B cell (primary cell): ENCODE results near the gene POLRMT. TPM values are rescaled to one million over a fixed set of nuclear protein-coding genes. Genes with fewer than 3 reads are reported as not detected.

Experiments
- ATAC-seq: fragments of 200-7000 bp; cut with Tn5 transposase; one replicate; pipeline ENCODE4 v1.10.0; 2021; ENCODE audit warnings: low read depth, mild to moderate bottlenecking, moderate number of reproducible peaks, moderate library complexity
- CTCF ChIA-PET: fragments of 350-600 bp; sonication (Branson Sonifier 250); formaldehyde crosslinking; loops from one replicate; lab custom pipeline; 2021; ENCODE audit warnings: antibody characterized with exemption, inconsistent platforms; lab: Charles Lee
- POLR2A ChIA-PET: fragments of 350-600 bp; sonication (Branson Sonifier 250); formaldehyde crosslinking; loops from one replicate; lab custom pipeline; 2021; ENCODE audit warnings: antibody characterized with exemption; lab: Charles Lee
- DNase-seq: peaks from one replicate; pipeline ENCODE4 v3.0.0; 2013
- H2AFZ ChIP-seq: 2 replicates; pipeline ENCODE4 v1.6.1; 2012; ENCODE audit warnings: mild to moderate bottlenecking, low read depth, low read length; ENCODE audit not compliant: insufficient read depth, poor library complexity, severe bottlenecking
- H3K27ac ChIP-seq, 2 donors: 1 replicate in 1 of 2; 2 replicates in 1 of 2; pipeline ENCODE4 v1.5.1; 2012 to 2013; ENCODE audit warnings: low read length in 2 of 2, mild to moderate bottlenecking in 2 of 2, moderate library complexity in 1 of 2
- H3K27me3 ChIP-seq, 4 experiments: fragments of 200-600 bp in 1 of 4; sonication (generic) in 1 of 4; replicated peaks in 1 of 4; 1 replicate in 2 of 4; 2 replicates in 2 of 4; pipeline versions ENCODE4 v1.6.1 to v1.7.0; 2013 to 2016; ENCODE audit warnings: low read length in 3 of 4, mild to moderate bottlenecking in 2 of 4, mixed read lengths in 1 of 4, moderate library complexity in 1 of 4; ENCODE audit not compliant: insufficient read depth in 4 of 4, control insufficient read depth in 3 of 4; ENCODE audit errors: control extremely low read depth in 1 of 4
- H3K36me3 ChIP-seq, 2 experiments: replicated peaks in 1 of 2; 1 replicate in 1 of 2; 2 replicates in 1 of 2; pipeline versions ENCODE4 v1.6.1 to v1.7.1; 2013; ENCODE audit warnings: low read length in 1 of 2; ENCODE audit not compliant: insufficient read depth in 2 of 2, control insufficient read depth in 1 of 2; ENCODE audit errors: control extremely low read depth in 1 of 2, extremely low read depth in 1 of 2
- H3K4me1 ChIP-seq, 2 donors: fragments of 200-600 bp in 1 of 2; sonication (generic) in 1 of 2; 1 replicate in 1 of 2; 2 replicates in 1 of 2; pipeline versions ENCODE4 v1.5.1 to v1.6.1; 2013 to 2017; ENCODE audit warnings: low read length in 2 of 2; ENCODE audit not compliant: control insufficient read depth in 2 of 2, insufficient read depth in 2 of 2
- H3K4me2 ChIP-seq: replicated peaks from 2 replicates; pipeline ENCODE3; 2012; ENCODE audit warnings: mild to moderate bottlenecking, low read depth, low read length; ENCODE audit not compliant: poor library complexity, severe bottlenecking
- H3K4me3 ChIP-seq, 5 experiments: fragments of 200-600 bp in 1 of 5; sonication (generic) in 1 of 5; 1 replicate in 3 of 5; 2 replicates in 2 of 5; pipeline versions ENCODE4 v1.5.1 to v1.7.0; 2011 to 2016; ENCODE audit warnings: low read length in 4 of 5, mild to moderate bottlenecking in 4 of 5, low read depth in 2 of 5, control low read depth in 1 of 5, moderate library complexity in 1 of 5; ENCODE audit not compliant: insufficient read depth in 1 of 5; ENCODE audit errors: control extremely low read depth in 1 of 5, extremely low read depth in 1 of 5
- H3K79me2 ChIP-seq: fragments of 200-600 bp; sonication (generic); one replicate; pipeline ENCODE4 v1.6.0; 2016; ENCODE audit warnings: low read length; ENCODE audit not compliant: control insufficient read depth, insufficient read depth
- H3K9ac ChIP-seq: fragments of 200-600 bp; sonication (generic); 2 replicates; pipeline ENCODE4 v1.6.1; 2017; ENCODE audit warnings: mild to moderate bottlenecking, low read length, moderate library complexity
- H3K9me3 ChIP-seq, 3 donors: one replicate each; pipeline versions ENCODE4 v1.6.1 to v1.7.1; 2013; ENCODE audit warnings: low read length in 2 of 3; ENCODE audit not compliant: control insufficient read depth in 2 of 3, insufficient read depth in 1 of 3; ENCODE audit errors: control extremely low read depth in 1 of 3
- H4K20me1 ChIP-seq: 2 replicates; pipeline ENCODE4 v1.6.0; 2012; ENCODE audit warnings: mild to moderate bottlenecking, low read length; ENCODE audit not compliant: insufficient read depth, control insufficient read depth, poor library complexity, severe bottlenecking
- H3K27ac Mint-ChIP-seq: one replicate; pipeline ENCODE4 v1.8.0; 2021; ENCODE audit warnings: mixed read lengths
- H3K27me3 Mint-ChIP-seq: one replicate; pipeline ENCODE4 v1.8.0; 2021; ENCODE audit warnings: mixed read lengths
- H3K4me1 Mint-ChIP-seq: one replicate; pipeline ENCODE4 v1.8.0; 2021; ENCODE audit warnings: mixed read lengths
- H3K4me3 Mint-ChIP-seq: one replicate; pipeline ENCODE4 v1.8.0; 2021; ENCODE audit warnings: mixed read lengths
- H3K9me3 Mint-ChIP-seq: one replicate; pipeline ENCODE4 v1.8.0; 2022; ENCODE audit warnings: mixed read lengths; ENCODE audit not compliant: insufficient read depth
- EZH2 ChIP-seq: IDR thresholded peaks from 2 replicates; pipeline ENCODE4 v1.6.1; 2012; ENCODE audit warnings: borderline replicate concordance, low read depth, mild to moderate bottlenecking, moderate library complexity, low read length; ENCODE audit not compliant: insufficient read depth, poor library complexity, severe bottlenecking
- WGBS: methylation state at CpG from one replicate; pipeline ENCODE4 v1.1.5; 2013; ENCODE audit warnings: missing lambda C conversion rate; ENCODE audit not compliant: insufficient coverage; 5-methylcytosine and 5-hydroxymethylcytosine counted together
- intact Hi-C: fragments of 100-400 bp; cut with micrococcal nuclease; formaldehyde crosslinking; loops from one replicate; pipeline ENCODE4 v1.10.0; 2022
- polyA plus RNA-seq: library from polyadenylated mRNA; depleted of rRNA; stranded (reverse); fragments of >200 nt; gene quantifications from 2 replicates; pipeline ENCODE4 v1.2.3, GENCODE V29; 2012
- total RNA-seq, 2 donors: library from RNA; stranded (reverse); fragments of 120-200 nt in 1 of 2; gene quantifications; 1 replicate in 1 of 2; 2 replicates in 1 of 2; pipeline versions ENCODE4 v1.2.3 to v1.2.4, GENCODE V29; 2013 to 2022
- TF ChIP-seq, protein P1 (sequence below): fragments of 200-600 bp; IDR thresholded peaks from one replicate; pipeline ENCODE4 v1.8.0; 2022; ENCODE audit warnings: antibody characterized with exemption, mild to moderate bottlenecking

Gene POLRMT
- total and polyA plus RNA-seq, 2 donors (not counting 1 experiment from before 2014, with no cell fraction given) = 77.8 to 98.0 TPM

DNA sequence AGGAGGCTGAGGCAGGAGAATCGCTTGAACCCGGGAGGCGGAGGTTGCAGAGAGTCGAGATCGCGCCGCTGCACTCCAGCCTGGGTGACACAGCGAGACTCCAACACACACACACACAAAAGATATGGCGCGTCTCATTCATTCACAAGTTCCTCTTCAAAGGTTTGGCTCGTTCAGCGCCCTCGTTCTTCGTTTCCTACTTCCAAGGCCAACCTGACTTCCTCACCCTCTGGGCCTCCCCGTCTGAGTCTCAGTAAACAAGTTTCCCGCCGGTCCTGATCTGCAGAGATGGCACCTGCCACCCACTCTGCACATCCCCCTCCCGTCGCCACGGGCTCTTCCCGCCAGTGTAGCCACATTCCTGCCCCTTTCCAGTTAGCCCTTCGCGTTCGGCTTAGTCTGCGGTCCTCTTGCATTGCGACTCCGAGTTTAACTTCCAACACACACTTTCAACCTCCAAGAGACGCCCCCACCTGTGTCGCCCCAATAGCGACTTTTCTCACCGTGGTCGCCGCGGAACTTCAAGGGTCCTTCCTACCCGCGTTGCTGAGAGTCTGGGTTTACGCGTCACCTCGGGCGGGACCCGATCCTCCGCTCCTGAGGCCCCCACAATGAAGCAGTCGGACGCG, 62.3 kb downstream of the POLRMT start:
- no peaks in the 10 kb centered on the region for H3K27me3 Mint-ChIP-seq
- Histone ChIP-seq H3K4me1 (peaks cover 19 to 33% of the 10 kb centered on the region in 2 donors), H2AFZ (peak overlapping the region; percentile 78), H3K9ac (peak overlapping the region; percentile 87), H3K27ac (peak overlapping the region; percentile 85 to 89), H3K27me3 (no peaks in the 10 kb centered on the region), H3K4me2 (peak overlapping the region; percentile 96), H3K9me3 (peaks cover 0 to 2% (median 0%) of the 10 kb centered on the region in 3 donors), H3K36me3 (no peaks in the 10 kb centered on the region), H3K4me3 (peak overlapping the region; percentile 61 to 89 (median 77)), H4K20me1 (peaks cover 30% of the 10 kb centered on the region), H3K79me2 (peaks cover 36% of the 10 kb centered on the region)
- WGBS = under 1% methylated on average over 45 of the region's 45 CpGs
- CTCF ChIA-PET = no interaction called here
- TF ChIP-seq EZH2 = no peak
- TF ChIP-seq, protein P1, sequence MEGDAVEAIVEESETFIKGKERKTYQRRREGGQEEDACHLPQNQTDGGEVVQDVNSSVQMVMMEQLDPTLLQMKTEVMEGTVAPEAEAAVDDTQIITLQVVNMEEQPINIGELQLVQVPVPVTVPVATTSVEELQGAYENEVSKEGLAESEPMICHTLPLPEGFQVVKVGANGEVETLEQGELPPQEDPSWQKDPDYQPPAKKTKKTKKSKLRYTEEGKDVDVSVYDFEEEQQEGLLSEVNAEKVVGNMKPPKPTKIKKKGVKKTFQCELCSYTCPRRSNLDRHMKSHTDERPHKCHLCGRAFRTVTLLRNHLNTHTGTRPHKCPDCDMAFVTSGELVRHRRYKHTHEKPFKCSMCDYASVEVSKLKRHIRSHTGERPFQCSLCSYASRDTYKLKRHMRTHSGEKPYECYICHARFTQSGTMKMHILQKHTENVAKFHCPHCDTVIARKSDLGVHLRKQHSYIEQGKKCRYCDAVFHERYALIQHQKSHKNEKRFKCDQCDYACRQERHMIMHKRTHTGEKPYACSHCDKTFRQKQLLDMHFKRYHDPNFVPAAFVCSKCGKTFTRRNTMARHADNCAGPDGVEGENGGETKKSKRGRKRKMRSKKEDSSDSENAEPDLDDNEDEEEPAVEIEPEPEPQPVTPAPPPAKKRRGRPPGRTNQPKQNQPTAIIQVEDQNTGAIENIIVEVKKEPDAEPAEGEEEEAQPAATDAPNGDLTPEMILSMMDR = no peak
- peak overlapping the region; percentile 99 for H3K27ac Mint-ChIP-seq
- intact Hi-C loops = loop anchor here (5.0 kb wide), 1 partner anchor 836 kb away; the partner anchor contains the start of gene DAZAP1
- peak overlapping the region; percentile 99 for H3K4me3 Mint-ChIP-seq
- peaks cover 33% of the 10 kb centered on the region for H3K4me1 Mint-ChIP-seq
- DNase-seq = peak; percentile 78
- POLR2A ChIA-PET = interaction anchor here (0.6 kb wide), 1 partner anchor 49 kb away, joined by 4 read pairs; no protein-coding TSS in a partner anchor
- ATAC-seq = peak; percentile 8
- H3K9me3 Mint-ChIP-seq = no peaks in the 10 kb centered on the region

DNA sequence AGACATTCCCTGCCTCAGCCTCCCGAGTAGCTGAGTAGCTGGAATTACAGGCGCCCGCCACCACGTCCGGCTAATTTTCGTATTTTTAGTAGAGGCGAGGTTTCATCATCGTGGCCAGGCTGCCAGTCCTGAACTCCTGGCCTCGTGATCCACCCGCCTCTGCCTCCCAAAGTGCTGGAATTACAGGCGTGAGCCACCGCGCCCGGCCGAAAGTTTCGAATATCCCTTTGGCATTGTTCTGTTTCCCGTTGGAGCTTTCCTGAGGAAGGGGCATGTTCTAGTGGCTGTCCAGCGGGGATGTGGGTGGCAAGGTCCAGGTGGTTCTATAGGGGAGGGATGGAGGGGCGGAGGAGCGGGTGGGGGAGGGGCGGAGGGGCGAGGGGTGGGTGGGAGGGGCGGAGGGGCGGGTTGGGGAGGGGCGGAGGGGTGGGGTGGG, 63.1 kb downstream of the POLRMT start:
- Mint-ChIP-seq H3K27me3 (no peaks in the 10 kb centered on the region), H3K4me1 (peaks cover 28% of the 10 kb centered on the region), H3K27ac (no peak overlapping the region), H3K9me3 (no peaks in the 10 kb centered on the region), H3K4me3 (peak overlapping the region; percentile 79)
- H3K4me3 ChIP-seq = no peak overlapping the region
- POLR2A ChIA-PET = no interaction called here
- no peaks in the 10 kb centered on the region for H3K36me3 ChIP-seq
- peaks cover 29% of the 10 kb centered on the region for H3K79me2 ChIP-seq
- no peaks in the 10 kb centered on the region for H3K27me3 ChIP-seq
- no peak overlapping the region for H3K9ac ChIP-seq
- H3K4me2 ChIP-seq = no peak overlapping the region
- H3K27ac ChIP-seq = no peak overlapping the region
- H2AFZ ChIP-seq = no peak overlapping the region
- H3K9me3 ChIP-seq = peaks cover 0 to 2% (median 0%) of the 10 kb centered on the region in 3 donors
- WGBS = 85% methylated on average over 11 of the region's 25 CpGs
- H4K20me1 ChIP-seq = peaks cover 24% of the 10 kb centered on the region
- intact Hi-C loops = loop anchor here (5.0 kb wide), 1 partner anchor 837 kb away; the partner anchor contains the start of gene DAZAP1
- CTCF ChIA-PET = no interaction called here
- no peak for TF ChIP-seq EZH2
- TF ChIP-seq, protein P1 = no peak
- DNase-seq (peak; percentile 37), ATAC-seq (no peak)
- H3K4me1 ChIP-seq = peaks cover 18 to 32% of the 10 kb centered on the region in 2 donors
